AG04450 (cell line): Measurements from ENCODE around the gene TMEM54. TPM values are rescaled to one million over a fixed set of nuclear protein-coding genes. Genes with fewer than 3 reads are reported as not detected.

Source experiments
- CTCF ChIA-PET: fragments of 300-600, 350-600 bp; formaldehyde crosslinking; extraction: SDS; loops from one replicate; lab custom pipeline; 2022; ENCODE audit warnings: antibody characterized with exemption, inconsistent platforms; lab: Charles Lee
- POLR2A ChIA-PET: fragments of 350-600 bp; formaldehyde crosslinking; extraction: SDS; loops from one replicate; lab custom pipeline; 2021; ENCODE audit warnings: antibody characterized with exemption, inconsistent platforms; lab: Yijun Ruan, JAX
- DNase-seq: peaks from one replicate; pipeline ENCODE4 v3.0.0-alpha.2; 2011; ENCODE audit warnings: low read depth, low spot score
- H3K27ac ChIP-seq: one replicate; pipeline ENCODE4 v1.5.1; 2012; ENCODE audit warnings: low read depth, low read length, control low read depth
- H3K27me3 ChIP-seq: one replicate; pipeline ENCODE4 v1.6.0; 2012; ENCODE audit warnings: low read length; ENCODE audit not compliant: control insufficient read depth, insufficient read depth
- H3K4me3 ChIP-seq: 2 replicates; pipeline ENCODE4 v1.5.1; 2011; ENCODE audit warnings: mild to moderate bottlenecking, low read depth, low read length, control low read depth
- H3K9me3 ChIP-seq: 2 replicates; pipeline ENCODE4 v1.5.1; 2012; ENCODE audit warnings: low read length; ENCODE audit not compliant: control insufficient read depth, insufficient read depth
- polyA plus RNA-seq: library from polyadenylated mRNA; depleted of rRNA; stranded (reverse); fragments of >200 nt; gene quantifications from 2 replicates; pipeline ENCODE4 v1.2.3, GENCODE V29; 2011
- TF ChIP-seq, protein P1 (sequence below): IDR thresholded peaks from 2 replicates; pipeline ENCODE4 v1.5.1; 2011; ENCODE audit warnings: low read depth, low read length, control low read depth, inconsistent platforms

Gene TMEM54
- polyA plus RNA-seq, 1 experiment = 28.6 TPM

DNA sequence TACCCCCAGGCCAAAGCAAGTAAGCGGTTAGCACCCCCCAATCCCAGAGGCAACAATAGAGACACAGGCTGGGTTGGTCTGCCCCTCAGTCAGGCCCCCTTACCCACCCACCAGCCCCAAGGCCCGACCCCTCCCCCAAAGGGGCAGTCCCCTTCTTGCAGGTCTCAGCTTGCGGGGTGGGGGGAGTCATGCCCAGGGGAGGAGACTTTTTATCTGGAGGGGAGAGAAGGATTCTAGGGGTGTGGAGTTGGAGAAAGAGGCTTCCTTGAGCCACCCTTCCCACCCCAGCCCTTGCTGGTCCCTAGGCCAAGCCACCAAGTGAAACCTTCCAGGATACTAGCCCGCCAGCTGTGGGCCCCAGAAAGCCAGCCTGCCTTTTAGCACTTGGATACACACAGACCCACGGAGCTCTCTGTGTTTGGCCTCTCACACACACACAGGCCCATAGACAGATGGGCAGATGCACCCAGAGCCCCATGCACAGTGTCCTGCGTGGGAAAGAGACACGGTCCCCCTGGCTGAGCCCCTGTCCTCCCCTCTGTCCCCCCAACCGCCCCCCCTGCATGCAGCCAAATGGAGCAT lies 7.1 kb downstream of the TMEM54 start:
- H3K4me3 ChIP-seq = peak overlapping the region; percentile 54; the same call in 1 of the 2 replicates
- H3K9me3 ChIP-seq = no peaks in the 10 kb centered on the region; the same call in 1 of the 2 replicates
- H3K27ac ChIP-seq = no peak overlapping the region
- ChIA-PET POLR2A (interaction anchor here (0.5 kb wide), 1 partner anchor 250 kb away, joined by 6 read pairs; no protein-coding TSS in a partner anchor), CTCF (interaction anchor here (1.1 to 5.2 kb wide), 5 partner anchors 11 to 46 kb away, joined by 3 to 31 read pairs (median 5); no protein-coding TSS in a partner anchor)
- DNase-seq = no peak
- peaks cover 28% of the 10 kb centered on the region for H3K27me3 ChIP-seq
- TF ChIP-seq, protein P1, sequence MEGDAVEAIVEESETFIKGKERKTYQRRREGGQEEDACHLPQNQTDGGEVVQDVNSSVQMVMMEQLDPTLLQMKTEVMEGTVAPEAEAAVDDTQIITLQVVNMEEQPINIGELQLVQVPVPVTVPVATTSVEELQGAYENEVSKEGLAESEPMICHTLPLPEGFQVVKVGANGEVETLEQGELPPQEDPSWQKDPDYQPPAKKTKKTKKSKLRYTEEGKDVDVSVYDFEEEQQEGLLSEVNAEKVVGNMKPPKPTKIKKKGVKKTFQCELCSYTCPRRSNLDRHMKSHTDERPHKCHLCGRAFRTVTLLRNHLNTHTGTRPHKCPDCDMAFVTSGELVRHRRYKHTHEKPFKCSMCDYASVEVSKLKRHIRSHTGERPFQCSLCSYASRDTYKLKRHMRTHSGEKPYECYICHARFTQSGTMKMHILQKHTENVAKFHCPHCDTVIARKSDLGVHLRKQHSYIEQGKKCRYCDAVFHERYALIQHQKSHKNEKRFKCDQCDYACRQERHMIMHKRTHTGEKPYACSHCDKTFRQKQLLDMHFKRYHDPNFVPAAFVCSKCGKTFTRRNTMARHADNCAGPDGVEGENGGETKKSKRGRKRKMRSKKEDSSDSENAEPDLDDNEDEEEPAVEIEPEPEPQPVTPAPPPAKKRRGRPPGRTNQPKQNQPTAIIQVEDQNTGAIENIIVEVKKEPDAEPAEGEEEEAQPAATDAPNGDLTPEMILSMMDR = no peak

DNA sequence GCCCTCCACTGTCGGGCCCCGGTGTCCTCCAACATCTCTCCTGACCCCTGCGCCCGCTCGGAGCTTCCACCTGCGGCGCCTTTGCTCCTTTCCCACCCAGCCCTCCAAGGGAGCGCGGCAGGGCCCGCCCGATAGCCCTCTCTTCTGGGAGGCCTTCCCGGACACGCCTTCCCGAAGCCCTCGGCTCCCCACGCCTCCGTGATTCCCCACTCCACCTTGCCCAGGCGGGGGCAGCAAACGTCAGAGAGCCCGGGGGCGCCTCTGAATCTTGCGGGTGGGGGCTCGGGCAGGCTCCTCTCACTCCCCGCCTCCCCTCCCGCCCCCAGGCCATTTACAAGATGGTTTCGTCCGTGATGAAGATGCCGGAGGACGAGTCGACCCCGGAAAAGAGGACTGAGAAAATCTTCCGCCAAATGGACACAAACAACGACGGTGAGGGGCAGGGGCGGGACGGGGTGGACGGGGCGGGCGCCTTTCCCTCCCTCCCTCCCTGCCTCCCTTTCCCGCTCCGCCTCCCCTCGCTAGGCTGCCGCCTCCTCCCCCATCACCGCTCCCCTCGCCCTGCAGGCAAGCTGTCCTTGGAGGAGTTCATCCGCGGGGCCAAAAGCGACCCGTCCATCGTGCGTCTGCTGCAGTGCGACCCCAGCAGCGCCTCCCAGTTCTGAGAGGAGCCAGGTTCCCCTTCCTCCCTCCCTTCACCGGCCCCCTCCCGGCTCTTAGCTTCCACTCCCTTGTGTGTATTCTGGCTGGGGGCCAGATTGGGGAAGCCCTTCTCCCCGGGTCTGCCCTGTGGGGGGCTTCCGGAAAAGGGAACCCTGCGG lies 7.8 kb downstream of the TMEM54 start:
- ChIA-PET CTCF (interaction anchor here (0.6 to 5.2 kb wide), 17 partner anchors 11 to 482 kb away, joined by 3 to 31 read pairs (median 4); no protein-coding TSS in a partner anchor), POLR2A (interaction anchor here (0.5 kb wide), 1 partner anchor 251 kb away, joined by 6 read pairs; no protein-coding TSS in a partner anchor)
- TF ChIP-seq, protein P1 = peak; percentile 13; the same call in 1 of the 2 replicates
- H3K27ac ChIP-seq = no peak overlapping the region
- no peak for DNase-seq
- H3K4me3 ChIP-seq = peak overlapping the region; percentile 54
- H3K9me3 ChIP-seq = no peaks in the 10 kb centered on the region; the same call in 1 of the 2 replicates
- H3K27me3 ChIP-seq = peaks cover 33% of the 10 kb centered on the region

DNA sequence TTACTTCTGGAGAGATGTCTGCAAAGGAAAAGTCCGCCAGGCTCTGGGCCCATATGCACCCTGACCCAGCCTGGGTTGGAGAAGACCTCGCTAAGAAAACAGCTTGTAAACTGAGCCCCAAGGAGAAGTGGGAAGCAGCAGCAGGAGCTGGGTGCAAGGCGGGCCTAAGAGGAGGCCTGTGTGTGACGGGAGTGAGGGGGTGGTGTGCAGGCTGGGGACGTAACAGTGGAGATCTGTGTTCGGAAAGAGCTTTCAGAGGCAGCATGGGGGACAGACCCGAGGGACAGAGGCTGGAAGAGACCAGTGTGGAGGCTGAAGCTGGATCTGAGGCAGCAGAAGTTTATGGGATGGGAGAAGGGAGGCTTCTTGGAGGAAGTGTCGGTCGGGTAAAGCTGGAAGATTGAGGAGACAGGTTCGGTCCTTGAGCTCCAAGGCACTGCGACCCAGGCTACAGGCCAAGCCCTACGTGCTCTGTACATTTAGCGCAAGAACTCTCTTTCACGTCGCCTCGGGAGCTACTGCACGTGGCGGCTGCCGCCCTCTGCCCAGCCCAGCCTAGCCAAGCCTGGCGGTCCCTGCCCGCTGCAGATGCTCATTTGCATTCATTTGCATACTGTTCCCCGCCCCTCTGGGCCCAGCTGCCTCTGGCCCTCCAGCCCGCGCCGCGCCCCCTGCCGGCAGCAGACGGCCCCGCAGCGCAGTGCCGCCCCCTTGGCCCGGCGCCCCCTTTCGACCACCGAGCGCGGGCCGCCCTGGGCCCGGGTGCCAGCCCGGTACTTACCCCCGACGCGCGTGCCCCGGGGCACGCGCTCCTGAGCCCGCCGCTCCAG lies 8.6 kb downstream of the TMEM54 start:
- Histone ChIP-seq H3K4me3 (peak overlapping the region; percentile 54), H3K9me3 (no peaks in the 10 kb centered on the region; the same call in 1 of the 2 replicates), H3K27ac (no peak overlapping the region), H3K27me3 (peaks cover 37% of the 10 kb centered on the region)
- no peak for DNase-seq
- POLR2A ChIA-PET = no interaction called here
- CTCF ChIA-PET = interaction anchor here (0.6 to 5.2 kb wide), 21 partner anchors 12 to 481 kb away, joined by 3 to 31 read pairs (median 4); no protein-coding TSS in a partner anchor
- TF ChIP-seq, protein P1 = peak; percentile 23; the same call in 1 of the 2 replicates

DNA sequence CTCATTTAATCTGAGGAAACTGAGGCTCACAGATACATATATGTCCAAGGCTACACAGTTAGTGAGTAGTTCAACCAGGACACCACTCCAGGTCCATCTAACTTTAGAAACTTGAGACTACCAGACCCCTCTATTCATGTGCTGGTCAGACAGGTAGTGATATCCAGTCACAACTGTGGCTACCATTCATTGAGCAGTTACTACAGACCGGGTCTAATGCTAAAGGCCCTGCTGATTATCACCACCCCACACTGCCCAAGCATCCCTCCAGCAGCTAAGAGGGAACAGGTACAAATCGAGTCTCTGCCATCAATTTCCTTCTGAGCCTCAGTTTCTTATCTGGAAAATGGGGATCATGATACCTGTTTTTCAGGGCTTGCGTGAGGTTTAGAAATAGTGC lies 9.6 kb downstream of the TMEM54 start:
- Histone ChIP-seq H3K27me3 (peaks cover 43% of the 10 kb centered on the region), H3K4me3 (no peak overlapping the region), H3K27ac (no peak overlapping the region), H3K9me3 (peaks cover 2% of the 10 kb centered on the region)
- TF ChIP-seq, protein P1 = no peak
- POLR2A ChIA-PET = no interaction called here
- DNase-seq = no peak
- CTCF ChIA-PET = interaction anchor here (1.1 to 5.2 kb wide), 3 partner anchors 16 to 193 kb away, joined by 3 to 31 read pairs (median 5); no protein-coding TSS in a partner anchor
